ENCODE results near the gene PRXL2B. TPM values are rescaled to one million over a fixed set of nuclear protein-coding genes. Genes with fewer than 3 reads are reported as not detected.
A peak's percentile ranks its signal among the peaks of the same experiment; 100 is the strongest.

Gene PRXL2B
- total RNA-seq, 1 donor, result 15.1 TPM

DNA sequence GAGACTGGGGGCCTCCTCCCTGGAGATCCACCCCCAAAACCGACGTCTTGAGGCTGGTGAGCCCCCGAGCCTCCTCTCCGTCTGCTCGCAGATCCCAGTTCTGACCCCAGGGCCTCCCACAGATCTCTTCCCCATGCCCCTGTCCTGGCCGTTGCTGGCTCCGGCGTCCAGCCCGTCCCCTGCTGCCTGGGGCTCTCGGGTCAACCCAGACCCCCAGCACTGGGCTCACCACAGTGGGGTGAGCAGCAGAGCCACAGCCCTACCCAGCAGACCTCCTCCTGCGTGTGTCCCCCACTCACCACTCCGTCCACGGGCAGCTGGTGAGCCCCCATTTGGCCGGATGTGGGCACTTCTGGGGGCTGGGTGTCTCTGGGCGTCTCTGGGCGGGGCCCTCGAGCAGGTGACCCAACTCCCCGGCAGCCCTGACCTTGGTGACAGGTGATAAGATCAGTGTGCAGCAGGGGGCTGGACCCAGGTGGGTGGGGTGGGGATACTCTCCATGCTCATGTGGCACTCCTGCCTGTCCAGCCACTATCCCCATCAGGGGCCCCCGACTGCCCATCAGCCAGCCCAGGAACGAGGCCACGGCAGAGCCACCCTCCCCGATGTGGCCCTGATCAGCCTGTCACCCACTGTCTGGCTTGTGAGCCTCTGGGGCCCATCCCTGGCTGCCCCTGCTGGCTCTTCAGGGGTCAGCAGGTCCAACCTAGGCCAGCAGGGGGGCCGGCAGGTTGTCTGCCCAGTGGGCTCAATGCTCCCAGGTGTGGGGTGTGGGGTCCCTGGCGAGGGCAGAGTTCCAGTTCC lies 29.7 kb upstream of the PRXL2B start:
- TF ChIP-seq, protein P1, sequence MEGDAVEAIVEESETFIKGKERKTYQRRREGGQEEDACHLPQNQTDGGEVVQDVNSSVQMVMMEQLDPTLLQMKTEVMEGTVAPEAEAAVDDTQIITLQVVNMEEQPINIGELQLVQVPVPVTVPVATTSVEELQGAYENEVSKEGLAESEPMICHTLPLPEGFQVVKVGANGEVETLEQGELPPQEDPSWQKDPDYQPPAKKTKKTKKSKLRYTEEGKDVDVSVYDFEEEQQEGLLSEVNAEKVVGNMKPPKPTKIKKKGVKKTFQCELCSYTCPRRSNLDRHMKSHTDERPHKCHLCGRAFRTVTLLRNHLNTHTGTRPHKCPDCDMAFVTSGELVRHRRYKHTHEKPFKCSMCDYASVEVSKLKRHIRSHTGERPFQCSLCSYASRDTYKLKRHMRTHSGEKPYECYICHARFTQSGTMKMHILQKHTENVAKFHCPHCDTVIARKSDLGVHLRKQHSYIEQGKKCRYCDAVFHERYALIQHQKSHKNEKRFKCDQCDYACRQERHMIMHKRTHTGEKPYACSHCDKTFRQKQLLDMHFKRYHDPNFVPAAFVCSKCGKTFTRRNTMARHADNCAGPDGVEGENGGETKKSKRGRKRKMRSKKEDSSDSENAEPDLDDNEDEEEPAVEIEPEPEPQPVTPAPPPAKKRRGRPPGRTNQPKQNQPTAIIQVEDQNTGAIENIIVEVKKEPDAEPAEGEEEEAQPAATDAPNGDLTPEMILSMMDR (IDR thresholded peaks at IDR 0.05; ENCODE audit: insufficient read depth, low read depth, low read length), result no peak
- H3K4me3 ChIP-seq (ENCODE audit: low read depth, low read length), result peak overlapping the region; percentile 62
- no peak for DNase-seq (ENCODE audit: low read depth)

DNA sequence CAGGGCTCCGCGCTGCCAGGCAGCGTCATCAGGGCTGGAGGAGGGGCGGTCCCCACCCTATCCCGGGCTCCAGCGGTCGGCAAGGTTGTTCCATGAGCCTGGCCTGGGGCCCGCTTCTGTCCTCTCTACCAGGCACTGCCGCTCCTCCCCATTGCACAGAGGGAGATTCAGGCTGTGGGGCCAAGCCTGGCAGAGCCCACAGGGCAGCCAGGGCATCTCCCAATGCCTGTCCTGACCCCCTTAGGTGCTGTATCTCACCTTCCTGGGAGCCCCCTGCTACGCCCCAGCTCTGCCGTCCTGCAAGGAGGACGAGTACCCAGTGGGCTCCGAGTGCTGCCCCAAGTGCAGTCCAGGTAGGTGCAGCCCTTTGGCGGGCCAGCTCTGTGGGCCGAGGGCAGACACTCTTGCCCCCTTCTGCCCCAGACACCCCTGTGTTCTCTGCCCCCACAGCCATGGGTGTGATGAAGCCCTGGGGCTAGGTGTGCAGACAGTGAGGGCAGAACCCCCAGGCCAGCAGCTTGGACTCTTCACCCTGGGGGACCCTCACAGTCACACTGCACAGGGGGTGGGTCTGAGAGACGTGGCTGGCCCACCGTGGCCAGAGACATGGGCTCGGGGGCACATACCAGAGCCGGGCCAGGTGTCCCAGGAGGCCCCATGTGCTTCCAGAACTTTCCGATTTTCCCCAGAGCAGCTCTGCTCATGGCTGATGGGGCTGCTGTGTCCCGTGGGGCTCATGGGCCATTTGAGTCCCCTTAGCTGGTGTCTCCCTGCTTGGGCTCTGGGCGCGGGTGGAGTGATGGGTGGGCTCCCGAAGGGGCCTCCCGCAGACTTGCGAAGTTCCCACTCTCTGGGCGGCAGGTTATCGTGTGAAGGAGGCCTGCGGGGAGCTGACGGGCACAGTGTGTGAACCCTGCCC lies 28.8 kb upstream of the PRXL2B start:
- no peak for DNase-seq (ENCODE audit: low read depth)
- TF ChIP-seq, protein P1 (IDR thresholded peaks at IDR 0.05; ENCODE audit: insufficient read depth, low read depth, low read length), result no peak
- no peak overlapping the region for H3K4me3 ChIP-seq (ENCODE audit: low read depth, low read length)

DNA sequence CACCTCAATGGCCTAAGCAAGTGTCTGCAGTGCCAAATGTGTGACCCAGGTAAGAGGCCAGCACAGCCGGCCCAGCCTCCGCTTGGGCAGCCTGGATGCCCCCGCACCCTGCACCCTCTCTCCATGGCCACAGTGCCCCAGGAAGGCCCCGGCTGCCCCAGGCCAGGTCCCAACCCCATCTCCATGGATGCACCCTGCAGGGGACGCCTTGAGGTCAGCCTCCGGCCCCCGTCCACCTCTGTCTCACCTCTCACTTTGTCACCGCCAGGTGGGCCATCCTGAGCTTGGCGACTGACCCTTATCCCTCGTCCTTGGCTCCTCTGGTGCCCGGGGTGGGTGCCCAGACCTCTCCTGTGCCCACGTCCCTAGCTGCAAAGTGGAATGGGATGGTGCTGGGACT lies 28.2 kb upstream of the PRXL2B start:
- no peak for DNase-seq (ENCODE audit: low read depth)
- TF ChIP-seq, protein P1 (IDR thresholded peaks at IDR 0.05; ENCODE audit: insufficient read depth, low read depth, low read length), result no peak
- H3K4me3 ChIP-seq (ENCODE audit: low read depth, low read length), result no peak overlapping the region

DNA sequence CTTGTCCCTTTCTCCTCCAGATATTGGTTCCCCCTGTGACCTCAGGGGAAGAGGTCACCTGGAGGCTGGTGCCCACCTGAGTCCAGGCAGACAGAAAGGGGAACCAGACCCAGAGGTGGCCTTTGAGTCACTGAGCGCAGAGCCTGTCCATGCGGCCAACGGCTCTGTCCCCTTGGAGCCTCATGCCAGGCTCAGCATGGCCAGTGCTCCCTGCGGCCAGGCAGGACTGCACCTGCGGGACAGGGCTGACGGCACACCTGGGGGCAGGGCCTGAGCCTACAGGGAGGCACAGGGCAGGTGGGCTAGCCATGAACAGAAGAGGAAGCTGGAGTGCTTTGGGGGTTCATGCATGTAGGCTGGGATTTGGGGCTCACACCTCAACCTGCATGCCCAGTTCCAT lies 27.7 kb upstream of the PRXL2B start:
- TF ChIP-seq, protein P1 (IDR thresholded peaks at IDR 0.05; ENCODE audit: insufficient read depth, low read depth, low read length), result no peak
- no peak for DNase-seq (ENCODE audit: low read depth)
- no peak overlapping the region for H3K4me3 ChIP-seq (ENCODE audit: low read depth, low read length)

DNA sequence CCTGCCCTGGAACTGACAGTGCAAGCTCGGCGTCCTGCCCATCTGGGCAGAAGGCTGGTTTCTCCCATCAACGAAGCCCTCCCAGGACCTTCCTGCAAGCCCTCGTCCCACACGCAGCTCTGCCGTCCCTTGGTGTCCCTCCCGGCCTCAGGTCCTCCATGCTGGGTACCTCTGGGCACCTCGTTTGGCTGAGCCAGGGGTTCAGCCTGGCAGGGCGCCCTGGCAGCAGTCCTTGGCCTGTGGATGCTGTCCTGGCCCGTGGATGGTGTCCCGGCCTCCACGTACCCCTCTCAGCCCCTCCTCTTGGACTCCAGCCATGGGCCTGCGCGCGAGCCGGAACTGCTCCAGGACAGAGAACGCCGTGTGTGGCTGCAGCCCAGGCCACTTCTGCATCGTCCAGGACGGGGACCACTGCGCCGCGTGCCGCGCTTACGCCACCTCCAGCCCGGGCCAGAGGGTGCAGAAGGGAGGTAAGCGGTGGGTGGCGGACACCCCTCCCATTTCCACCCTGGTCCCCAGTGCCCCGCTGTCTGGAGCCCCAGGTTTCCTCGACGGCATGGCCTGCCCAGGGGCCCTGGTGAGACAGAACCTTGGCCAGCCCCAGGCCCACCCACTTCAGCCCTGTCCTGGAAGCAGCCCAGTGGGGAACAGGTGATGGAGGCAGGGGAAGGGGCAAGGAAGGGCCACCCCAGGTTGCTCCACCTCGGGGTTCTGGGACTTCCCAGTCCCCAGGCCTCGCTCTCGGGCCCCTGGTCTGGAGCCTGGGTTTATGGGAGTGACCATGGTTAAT lies 26.9 kb upstream of the PRXL2B start:
- no peak for DNase-seq (ENCODE audit: low read depth)
- TF ChIP-seq, protein P1 (IDR thresholded peaks at IDR 0.05; ENCODE audit: insufficient read depth, low read depth, low read length), result no peak
- no peak overlapping the region for H3K4me3 ChIP-seq (ENCODE audit: low read depth, low read length)

DNA sequence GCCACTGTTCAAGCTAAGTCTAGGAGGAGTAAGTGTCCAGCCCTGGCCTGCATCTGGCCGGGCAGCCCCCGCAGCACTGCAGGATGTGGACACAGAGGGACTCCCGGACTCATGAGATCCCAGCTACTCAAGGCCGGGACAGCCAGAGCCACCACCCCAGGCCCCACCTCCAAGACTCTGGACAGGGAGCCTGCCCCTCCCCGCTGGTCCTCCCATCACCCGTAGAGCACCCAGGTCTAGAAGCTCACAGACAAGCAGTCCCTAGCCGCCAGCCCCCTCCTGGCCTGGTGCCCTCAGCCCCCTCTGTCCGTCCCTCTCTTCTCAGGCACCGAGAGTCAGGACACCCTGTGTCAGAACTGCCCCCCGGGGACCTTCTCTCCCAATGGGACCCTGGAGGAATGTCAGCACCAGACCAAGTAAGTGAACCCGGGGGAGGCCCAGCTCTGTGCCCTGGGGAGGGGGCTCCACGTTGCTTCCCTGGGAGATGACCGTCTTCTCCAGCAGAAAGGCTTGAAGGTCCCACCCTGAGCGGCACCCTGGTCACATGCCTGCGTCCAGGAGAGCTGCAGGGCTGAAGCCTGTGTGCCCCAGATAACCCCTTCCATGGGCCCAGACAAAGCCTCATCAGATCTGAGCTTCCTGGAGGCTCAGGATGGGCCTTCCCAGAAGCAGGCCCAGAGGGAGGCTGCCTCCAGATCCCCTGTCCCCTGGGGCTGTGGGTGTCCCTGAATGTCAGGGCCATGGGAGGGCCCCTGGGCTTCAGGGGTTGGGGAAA lies 26.1 kb upstream of the PRXL2B start:
- DNase-seq (ENCODE audit: low read depth), result no peak

More for the DNA sequence above, 26.1 kb upstream of the PRXL2B start:
- H3K4me3 ChIP-seq (ENCODE audit: low read depth, low read length), result no peak overlapping the region
- TF ChIP-seq, protein P1 (IDR thresholded peaks at IDR 0.05; ENCODE audit: insufficient read depth, low read depth, low read length), result no peak

Measured in fibroblast of villous mesenchyme (primary cell).